GM19239 (cell line): ENCODE measurements around the gene PKN2.

ENCODE experiments used
- DNase-seq: peaks from one replicate; pipeline ENCODE4 v3.0.0; 2011; ENCODE audit warnings: low spot score; ENCODE audit not compliant: insufficient read length
- FAIRE-seq: peaks from 2 replicates; lab custom pipeline; 2011; peaks lifted over from hg19 to GRCh38; lab: Jason Lieb, UNC

Gene PKN2

GRCh38 chr1:88683541-88684481 lies at the start of gene PKN2:
PKN2 (plus strand) TSS chr1:88684273; CDS start chr1:88684581, 308 bp downstream.
- DNase-seq (peak; percentile 67), FAIRE-seq (peak; percentile 99)

GRCh38 chr1:88634538-88634937 lies 49.5 kb upstream of the PKN2 start:
- no peak for FAIRE-seq
- DNase-seq: no peak

- no peak for DNase-seq
- no peak for FAIRE-seq
Observed at GRCh38 chr1:88640060-88640459, 44.0 kb upstream of the PKN2 start.

GRCh38 chr1:88645886-88646285 lies 38.2 kb upstream of the PKN2 start:
- FAIRE-seq: no peak
- no peak for DNase-seq

GRCh38 chr1:88646476-88647248 lies 37.4 kb upstream of the PKN2 start:
- FAIRE-seq: no peak

GRCh38 chr1:88647249-88647645 lies 36.8 kb upstream of the PKN2 start:
- FAIRE-seq (peak; percentile 59), DNase-seq (no peak)

More at GRCh38 chr1:88646476-88647248, 37.4 kb upstream of the PKN2 start:
- DNase-seq: no peak

GRCh38 chr1:88647749-88648415 lies 36.2 kb upstream of the PKN2 start:
- DNase-seq (no peak), FAIRE-seq (no peak)

GRCh38 chr1:88648706-88649105 lies 35.4 kb upstream of the PKN2 start:
- no peak for DNase-seq

GRCh38 chr1:88649932-88650331 lies 34.1 kb upstream of the PKN2 start:
- FAIRE-seq (no peak), DNase-seq (no peak)

More at GRCh38 chr1:88648706-88649105, 35.4 kb upstream of the PKN2 start:
- no peak for FAIRE-seq

GRCh38 chr1:88650676-88651418 lies 33.2 kb upstream of the PKN2 start:
- no peak for DNase-seq
- FAIRE-seq: no peak

- FAIRE-seq (no peak), DNase-seq (no peak)
Observed at GRCh38 chr1:88655140-88655539, 28.9 kb upstream of the PKN2 start.

- FAIRE-seq: peak; percentile 86
- no peak for DNase-seq
Observed at GRCh38 chr1:88655685-88656299, 28.3 kb upstream of the PKN2 start.

GRCh38 chr1:88658419-88658818 lies 25.7 kb upstream of the PKN2 start:
- FAIRE-seq: no peak

GRCh38 chr1:88659552-88659951 lies 24.5 kb upstream of the PKN2 start:
- no peak for DNase-seq
- no peak for FAIRE-seq

More at GRCh38 chr1:88658419-88658818, 25.7 kb upstream of the PKN2 start:
- no peak for DNase-seq

GRCh38 chr1:88661188-88661587 lies 22.9 kb upstream of the PKN2 start:
- FAIRE-seq (peak; percentile 83), DNase-seq (no peak)

GRCh38 chr1:88661951-88662699 lies 21.9 kb upstream of the PKN2 start:
- no peak for FAIRE-seq
- no peak for DNase-seq

- DNase-seq (no peak), FAIRE-seq (peak; percentile 92)
Observed at GRCh38 chr1:88662723-88663122, 21.4 kb upstream of the PKN2 start.

- FAIRE-seq (peak; percentile 51), DNase-seq (no peak)
Observed at GRCh38 chr1:88668405-88668804, 15.7 kb upstream of the PKN2 start.

GRCh38 chr1:88670462-88670861 lies 13.6 kb upstream of the PKN2 start:
- DNase-seq (no peak), FAIRE-seq (no peak)
